ENCODE measurements around the gene UPK3BL2.
"Not testable (repeated sequence)": the region's sequence is repeated elsewhere in the genome, so short reads cannot be mapped to it uniquely, and the experiment has no call there.

UPK3BL2 gene

GRCh38 chr7:102493220-102493935 is 50.1 kb downstream of the UPK3BL2 start:
- not testable (repeated sequence) for DNase-seq (ENCODE audit: low spot score)

GRCh38 chr7:102490529-102491075 is 52.9 kb downstream of the UPK3BL2 start:
- not testable (repeated sequence) for DNase-seq (ENCODE audit: low spot score)
